ENCODE measurements around the gene WDFY2.
"Not testable (repeated sequence)": the region's sequence is repeated elsewhere in the genome, so short reads cannot be mapped to it uniquely, and the experiment has no call there.

The WDFY2 gene

DNA sequence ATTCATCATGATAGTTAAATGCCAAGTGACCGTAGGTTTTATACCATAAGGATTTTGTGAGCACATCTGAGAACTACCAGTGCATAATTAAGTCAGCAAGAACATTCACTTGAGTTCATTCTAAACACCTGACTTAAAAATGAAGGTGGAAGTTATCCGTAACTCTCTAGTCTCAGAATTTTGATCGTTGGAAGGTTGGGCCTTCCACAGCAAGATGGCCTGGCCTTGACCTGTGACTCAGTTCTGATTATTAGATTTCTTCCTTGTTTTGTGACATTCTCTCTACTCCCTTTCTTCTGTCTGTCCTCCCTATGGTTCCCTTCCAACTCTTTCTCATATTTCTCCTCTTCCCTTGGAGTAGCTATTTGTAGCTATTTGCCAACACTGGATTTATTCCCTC lies 20.0 kb upstream of the WDFY2 start:
- DNase-seq (ENCODE audit: low read depth, low spot score), result no peak

DNA sequence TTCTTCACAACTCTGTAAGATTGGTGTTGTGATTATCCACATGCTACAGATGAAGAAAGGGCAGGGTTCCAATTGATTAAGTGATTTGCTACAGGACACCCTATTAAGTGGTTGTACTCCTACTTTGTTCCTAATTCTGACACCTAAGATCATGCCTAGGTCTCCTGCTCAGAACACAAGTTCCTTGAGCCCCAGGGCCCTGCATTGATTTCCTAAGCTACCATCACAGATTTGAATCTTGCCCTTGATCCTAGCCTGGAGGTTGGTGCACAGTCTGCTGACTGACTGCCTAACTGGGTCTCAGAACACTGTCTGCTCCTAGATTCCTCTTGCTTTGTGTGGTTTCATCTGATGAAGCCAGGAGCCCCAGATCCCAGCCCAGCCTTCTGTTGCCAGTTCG lies 19.6 kb upstream of the WDFY2 start:
- DNase-seq (ENCODE audit: low read depth, low spot score), result no peak

DNA sequence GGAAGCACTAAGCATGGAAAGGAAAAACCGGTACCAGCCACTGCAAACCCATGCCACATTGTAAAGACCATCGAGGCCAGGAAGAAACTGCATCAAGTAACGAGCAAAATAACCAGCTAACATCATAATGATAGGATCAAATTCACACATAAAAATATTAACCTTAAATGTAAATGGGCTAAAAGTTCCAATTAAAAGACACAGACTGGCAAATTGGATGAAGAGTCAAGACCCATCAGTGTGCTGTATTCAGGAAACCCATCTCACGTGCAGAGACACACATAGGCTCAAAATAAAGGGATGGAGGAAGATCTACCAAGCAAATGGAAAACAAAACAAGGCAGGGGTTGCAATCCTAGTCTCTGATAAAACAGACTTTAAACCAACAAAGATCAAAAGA lies 15.3 kb upstream of the WDFY2 start:
- DNase-seq (ENCODE audit: low read depth, low spot score), result not testable (repeated sequence)

DNA sequence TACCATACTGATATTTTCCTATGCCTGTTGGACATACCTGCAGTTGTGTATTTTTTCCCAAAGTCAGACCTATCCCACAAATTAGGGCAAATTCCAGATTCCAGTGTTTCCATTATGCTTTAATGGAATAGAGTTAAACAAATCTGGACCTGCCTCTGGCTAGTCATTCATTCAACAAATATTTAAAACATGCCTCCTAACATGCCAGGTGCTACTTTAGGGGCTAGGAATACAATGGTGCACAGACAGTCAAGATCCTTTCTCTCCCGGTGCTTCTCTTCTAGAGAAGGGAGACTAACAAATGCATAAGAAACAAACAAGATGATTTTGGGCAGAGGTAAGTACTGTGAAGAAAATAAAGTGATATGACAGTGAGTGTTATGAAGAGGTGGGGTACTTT lies 7.5 kb upstream of the WDFY2 start:
- DNase-seq (ENCODE audit: low read depth, low spot score), result no peak

DNA sequence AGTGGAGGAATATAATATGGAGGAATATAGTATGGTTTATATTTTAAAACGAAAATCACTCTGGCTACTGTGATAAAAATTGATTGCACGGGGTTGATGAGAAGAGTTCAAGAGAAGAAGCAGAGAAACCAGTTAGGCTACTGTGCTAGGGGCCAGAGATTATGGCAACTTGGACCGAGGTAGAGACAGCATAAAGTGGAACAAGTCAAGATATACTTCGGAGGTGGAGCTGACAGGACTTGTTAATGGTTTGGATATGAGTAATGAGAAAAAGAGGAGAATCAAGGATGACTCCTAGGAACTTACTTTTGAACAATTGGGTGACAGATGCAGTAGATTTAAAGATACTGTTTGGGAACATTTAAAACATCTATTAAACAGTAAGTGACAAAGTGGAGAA lies 6.6 kb upstream of the WDFY2 start:
- DNase-seq (ENCODE audit: low read depth, low spot score), result no peak

DNA sequence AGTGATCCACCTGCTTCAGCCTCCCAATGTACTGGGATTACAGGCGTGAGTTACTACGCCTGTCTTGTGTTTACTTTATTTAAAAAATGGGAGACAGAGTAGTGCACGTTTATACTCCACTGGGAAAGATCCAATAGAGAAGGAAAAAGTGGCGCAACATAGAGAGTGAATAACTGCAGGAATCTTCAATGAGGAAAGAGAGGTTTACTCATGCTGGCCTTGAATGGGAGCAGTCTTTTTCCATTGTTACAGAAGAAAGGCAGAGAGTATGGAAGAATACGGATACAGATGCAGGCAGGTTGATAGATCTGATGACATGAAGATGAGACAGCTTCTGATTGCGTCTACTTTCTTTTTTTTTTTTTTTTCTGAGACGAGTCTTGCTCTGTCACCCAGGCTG lies 4.6 kb upstream of the WDFY2 start:
- no peak for DNase-seq (ENCODE audit: low read depth, low spot score)

DNA sequence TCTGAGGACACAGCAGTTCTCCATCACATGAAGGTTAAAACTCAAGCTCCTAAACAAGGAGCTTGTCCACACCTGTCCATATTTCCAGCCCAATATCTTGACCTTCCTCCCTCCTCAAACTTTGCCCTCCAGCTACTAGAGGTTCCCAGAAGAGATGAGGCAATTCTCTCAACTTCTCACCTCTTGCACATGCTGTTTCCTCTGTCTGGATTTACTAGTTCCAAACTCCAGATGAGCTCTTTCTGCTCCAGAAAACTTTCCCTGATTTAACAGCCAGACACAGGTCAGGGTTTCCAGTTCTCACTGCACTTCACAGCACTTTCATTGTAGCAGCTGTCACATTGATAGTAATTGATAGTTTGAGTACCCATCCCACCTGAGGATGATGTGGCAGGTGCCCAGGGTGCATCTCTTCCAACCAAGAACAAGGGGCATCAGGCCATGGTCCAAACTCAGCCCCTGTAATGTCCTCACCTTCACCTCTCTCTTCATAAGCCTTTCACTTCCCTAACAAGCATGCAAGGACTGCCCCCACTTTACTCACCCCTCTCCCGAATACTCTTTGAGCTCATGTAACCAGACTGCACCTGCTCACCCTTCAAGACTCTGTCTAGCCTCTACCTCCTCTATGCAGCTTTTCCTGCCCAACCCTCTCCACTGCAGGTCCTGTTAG lies 3.0 kb upstream of the WDFY2 start:
- no peak for DNase-seq (ENCODE audit: low read depth, low spot score)

DNA sequence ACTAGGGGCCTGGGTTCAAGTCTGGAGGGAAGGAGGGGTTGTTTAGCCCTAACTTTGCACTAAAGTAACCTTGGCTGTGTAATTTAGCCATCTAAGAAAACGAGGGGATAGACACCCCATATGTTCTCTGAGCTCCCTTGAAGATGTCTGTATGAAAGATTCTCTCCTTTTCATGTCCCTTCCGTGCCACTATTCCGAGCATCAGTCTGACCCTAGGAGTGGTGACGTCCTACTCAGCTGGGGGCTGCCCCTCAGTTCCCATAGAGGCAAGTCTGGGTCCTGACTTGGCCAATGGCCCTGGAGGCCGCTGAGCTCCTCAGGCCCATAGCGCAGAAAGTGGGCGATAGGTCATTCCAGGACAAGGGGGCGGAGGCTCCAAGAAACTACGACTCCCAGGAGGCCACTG lies 790 bp upstream of the WDFY2 start:
- no peak for DNase-seq (ENCODE audit: low read depth, low spot score)

DNA sequence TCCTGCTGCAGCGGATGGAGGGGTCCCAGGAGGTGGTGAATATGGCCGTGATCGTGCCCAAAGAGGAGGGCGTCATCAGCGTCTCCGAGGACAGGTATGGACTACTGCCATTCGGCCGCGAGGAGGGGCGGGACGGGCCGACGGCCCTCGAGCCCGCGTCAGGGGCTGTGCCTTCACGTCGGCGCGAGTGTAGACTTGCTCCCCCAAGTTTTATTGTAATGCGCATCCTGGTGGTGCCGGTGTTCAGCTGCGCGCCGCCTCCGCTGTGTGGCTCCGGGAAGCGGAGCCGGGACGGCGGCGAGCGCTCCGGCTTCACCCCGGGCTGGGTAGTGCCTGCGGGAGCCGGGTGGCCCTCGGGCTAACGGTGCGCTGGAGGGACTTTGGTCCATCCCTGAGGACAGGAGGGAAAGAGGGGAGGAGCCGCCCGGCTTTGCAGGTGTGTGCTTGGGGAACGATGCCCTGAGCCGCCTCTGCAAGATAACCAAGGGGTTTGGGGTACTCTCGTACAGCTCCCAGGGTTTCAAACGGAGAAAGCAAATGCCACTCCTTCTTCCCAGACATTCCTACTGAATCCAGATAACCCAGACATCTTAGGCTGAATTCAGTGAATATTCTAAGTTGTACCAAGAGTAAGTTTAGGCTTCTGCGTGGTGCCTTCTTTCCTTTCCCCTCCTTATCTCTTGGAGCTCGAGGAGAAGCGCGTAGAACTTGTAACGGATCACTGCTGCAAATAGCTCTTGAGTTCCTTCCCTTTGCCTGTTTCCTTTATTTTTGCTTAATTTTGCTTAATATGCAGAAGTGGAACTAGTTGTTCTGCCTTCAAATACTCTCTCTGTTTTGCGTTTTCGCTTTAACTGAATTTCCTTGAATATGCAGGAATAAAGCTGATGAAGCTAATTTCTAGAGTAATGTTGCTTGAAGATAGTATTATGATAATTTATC lies 740 bp downstream of the WDFY2 start:
- DNase-seq (ENCODE audit: low read depth, low spot score), result peak; percentile 19

DNA sequence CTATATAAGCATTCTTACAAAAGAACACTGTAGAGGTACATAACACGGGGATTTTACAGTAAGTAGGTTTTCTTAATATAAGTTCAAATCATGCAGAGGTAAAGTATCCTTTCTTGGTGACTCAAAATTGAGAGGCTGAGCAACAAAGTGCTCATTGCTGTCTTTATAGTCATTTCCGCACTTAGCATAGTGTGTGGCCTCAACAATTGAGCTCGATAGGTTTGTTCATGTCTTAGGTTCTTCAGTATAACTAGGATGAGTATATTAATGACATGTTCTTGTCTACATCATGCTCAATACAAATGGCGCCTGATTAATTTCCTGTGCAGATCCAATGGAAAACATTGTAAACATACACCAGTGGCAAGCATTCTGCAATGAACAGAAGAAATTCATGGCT lies 1.4 kb downstream of the WDFY2 start:
- DNase-seq (ENCODE audit: low read depth, low spot score), result no peak

DNA sequence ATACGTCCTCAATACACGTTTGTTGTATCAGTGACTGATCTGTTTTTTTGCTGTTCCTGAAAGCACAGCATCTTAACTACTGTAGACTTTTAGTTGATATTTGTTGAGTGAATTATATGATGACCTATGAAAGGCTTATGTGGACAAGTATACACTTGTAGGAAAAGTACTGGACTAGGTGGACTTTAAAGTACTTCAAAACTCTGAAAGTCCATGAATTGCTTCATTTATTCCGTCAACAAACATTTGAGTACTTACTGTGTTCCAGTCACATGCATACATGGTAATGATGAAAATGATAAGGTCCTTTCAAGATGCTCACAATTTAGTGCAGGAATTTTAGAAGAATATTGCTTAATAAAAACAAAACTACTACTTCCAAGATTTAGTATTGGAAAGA lies 3.1 kb downstream of the WDFY2 start:
- DNase-seq (ENCODE audit: low read depth, low spot score), result no peak

DNA sequence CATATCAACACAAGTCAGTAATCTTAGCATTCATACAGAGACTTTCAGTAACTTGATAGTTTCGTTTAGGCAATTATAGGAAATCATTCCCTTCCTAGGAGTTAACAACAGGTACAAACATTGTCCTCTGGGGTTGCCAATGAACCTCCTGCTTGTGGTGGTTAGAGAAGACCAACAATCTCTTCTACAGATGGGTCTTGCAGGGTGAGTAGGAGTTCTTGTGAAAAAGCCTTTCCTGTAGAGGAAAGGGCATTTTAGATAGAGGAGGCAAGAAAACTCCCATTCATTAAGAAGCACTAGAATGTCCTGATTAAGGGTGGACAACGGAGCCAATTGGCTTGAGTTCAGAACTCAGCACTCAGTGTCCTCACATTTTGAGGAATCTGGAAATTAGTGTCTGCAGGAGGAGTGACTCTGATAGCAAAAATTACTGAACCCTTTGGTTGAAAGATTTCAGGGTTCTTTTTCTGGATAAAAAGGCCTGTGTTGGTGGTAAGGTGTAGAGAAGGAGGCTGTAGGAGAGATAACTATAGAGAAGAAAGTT lies 4.2 kb downstream of the WDFY2 start:
- DNase-seq (ENCODE audit: low read depth, low spot score), result no peak

DNA sequence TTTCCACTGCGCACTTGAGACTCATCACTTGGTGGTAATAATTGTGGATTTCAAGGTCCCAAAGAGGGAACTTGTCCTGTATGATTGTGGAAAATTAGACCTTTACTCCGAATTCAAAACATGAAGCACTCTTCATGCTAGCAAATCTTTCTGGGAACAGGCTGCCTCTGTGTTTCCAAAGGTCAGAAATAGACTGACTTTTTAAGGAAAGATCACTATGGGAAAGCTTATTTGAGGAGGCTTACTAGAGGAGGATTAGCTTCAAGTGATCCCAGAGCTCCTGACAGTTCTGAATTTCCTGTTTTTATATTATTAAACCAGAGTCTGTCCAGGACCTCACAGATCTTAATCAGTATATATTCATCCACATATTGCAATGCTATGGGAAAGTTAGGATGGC lies 5.5 kb downstream of the WDFY2 start:
- DNase-seq (ENCODE audit: low read depth, low spot score), result no peak

DNA sequence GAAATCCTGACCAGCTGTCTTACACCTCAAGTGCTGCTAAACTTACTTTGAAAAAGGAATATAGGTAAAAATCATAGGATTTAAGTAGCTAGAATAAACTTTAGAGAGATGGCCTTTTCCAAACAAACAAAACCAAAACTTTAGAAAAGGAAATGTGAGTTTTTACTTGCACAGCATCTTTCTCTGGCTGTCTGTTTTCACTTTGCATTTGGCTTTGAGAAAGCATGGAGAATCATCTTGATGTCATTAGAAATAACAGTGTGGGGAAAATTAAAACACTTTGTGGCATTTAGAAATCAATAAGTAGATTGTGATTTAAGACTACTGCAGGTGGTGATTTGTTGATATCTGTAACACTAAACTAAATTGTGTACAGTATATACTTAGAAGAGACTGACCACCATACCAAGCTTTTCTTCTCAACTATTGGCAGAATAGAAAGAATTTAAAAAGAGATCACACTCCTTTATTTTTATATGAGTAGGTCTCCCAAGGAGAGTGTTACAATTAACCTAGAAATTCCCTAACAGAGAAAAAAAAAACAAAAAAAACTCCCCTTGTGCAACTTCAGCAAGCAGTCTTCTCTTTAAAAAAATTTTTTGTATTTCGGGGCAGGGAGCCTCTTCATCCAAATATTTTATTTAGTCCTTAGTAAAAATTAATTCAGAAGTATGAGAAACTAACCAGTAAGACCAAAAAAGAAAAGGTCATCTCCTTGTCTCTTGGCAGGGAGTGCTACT lies 6.1 kb downstream of the WDFY2 start:
- DNase-seq (ENCODE audit: low read depth, low spot score), result no peak

DNA sequence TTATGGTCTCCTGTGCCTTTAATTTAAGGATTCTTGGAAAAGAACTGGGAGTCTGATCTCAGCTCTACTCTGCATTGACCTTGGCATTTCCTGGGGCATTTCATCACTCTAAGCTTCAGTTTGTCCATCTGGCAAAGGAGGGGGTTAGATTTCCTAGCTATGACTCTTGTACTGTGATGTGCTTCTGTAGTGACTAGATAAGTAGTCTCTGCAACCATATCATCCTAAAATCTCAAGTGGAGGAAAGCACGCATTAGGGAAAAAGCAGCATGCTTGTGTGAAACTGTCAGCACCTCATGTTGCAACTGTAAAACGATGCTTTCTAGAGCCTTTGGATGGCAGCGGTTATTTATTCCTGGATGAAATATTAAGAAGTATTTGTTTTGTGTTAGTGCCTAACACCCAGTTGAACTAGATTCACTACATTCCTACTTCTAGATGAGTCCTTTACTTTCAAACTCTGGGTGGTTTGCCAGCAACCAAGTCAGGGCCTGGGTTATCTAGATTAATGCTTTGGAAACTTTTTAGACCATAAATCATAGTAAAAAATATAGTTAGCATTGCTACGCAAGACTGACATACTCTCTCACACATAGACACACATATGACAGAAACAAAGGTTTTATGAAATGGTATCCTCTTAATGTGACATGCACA lies 6.8 kb downstream of the WDFY2 start:
- no peak for DNase-seq (ENCODE audit: low read depth, low spot score)

DNA sequence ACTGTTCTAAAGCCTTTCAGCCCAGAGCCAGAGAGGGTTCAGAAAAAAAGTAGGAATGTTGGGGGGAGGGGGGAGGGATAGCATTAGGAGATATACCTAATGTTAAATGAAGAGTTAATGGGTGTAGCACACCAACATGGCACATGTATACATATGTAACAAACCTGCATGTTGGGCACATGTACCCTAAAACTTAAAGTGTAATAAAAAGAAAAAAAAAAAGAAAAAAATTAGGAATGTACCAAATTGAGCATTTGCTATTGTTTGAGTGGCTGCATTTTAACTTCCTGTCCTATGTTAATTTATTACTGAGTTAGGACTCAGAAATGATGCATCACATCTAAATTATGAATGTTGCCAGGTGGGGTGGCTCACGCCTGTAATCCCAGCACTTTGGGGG lies 7.7 kb downstream of the WDFY2 start:
- not testable (repeated sequence) for DNase-seq (ENCODE audit: low read depth, low spot score)

DNA sequence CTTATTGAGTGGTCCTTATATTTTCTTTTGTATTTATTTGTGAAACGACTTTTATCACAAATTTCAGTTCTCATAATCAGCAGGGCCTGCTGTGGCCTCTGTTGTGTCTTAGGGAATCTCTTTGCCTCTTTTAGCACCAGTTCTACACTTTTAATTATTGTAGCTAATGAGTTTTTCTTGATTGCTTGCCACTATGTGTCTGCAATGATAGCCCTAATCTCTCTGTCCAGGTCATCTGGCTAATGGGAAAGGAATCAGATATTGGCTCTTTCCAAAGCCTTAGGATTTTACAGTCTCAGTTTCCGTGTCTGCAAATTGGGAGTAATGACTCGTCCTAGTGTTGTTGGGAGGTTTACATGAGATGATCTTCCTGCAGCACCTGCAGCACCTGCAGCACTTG lies 10.2 kb downstream of the WDFY2 start:
- DNase-seq (ENCODE audit: low read depth, low spot score), result no peak

DNA sequence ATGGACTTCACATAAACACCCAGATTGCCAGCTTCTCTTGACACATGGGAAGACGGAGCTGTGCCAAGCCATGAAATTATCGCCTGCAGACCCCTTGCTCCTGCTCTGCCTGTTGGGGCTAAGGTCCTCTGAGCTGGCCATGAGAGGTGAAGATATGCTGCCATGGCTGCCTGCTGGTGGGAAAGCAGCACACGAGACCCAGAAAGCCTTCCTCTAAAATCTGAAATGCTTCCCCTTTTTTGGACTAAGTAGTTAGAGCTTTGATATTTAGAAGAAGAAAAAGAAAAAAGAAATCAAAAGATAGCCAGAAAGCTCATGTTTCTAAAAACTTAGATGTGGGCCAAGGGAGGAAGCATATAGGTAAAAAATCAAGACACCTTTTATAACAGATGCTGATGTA lies 11.2 kb downstream of the WDFY2 start:
- DNase-seq (ENCODE audit: low read depth, low spot score), result no peak

DNA sequence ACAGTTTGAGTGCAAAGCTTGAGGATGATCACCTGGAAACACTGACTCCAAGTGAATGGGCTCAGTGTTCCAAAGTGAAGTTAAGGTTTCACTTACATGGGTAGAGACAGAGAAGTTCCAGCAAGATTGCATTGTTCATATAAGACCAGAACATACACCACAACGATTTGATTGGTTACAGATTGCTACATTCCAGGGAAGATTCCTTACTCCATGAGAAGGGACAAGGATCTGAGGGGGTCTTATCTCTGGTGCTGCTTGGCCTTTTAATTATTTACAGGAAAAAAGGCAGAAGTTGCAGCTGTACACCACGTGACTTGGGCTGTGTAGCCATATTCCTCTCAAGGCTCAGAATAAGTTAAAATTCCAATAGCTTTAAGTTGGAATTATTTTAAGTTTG lies 12.3 kb downstream of the WDFY2 start:
- DNase-seq (ENCODE audit: low read depth, low spot score), result no peak

DNA sequence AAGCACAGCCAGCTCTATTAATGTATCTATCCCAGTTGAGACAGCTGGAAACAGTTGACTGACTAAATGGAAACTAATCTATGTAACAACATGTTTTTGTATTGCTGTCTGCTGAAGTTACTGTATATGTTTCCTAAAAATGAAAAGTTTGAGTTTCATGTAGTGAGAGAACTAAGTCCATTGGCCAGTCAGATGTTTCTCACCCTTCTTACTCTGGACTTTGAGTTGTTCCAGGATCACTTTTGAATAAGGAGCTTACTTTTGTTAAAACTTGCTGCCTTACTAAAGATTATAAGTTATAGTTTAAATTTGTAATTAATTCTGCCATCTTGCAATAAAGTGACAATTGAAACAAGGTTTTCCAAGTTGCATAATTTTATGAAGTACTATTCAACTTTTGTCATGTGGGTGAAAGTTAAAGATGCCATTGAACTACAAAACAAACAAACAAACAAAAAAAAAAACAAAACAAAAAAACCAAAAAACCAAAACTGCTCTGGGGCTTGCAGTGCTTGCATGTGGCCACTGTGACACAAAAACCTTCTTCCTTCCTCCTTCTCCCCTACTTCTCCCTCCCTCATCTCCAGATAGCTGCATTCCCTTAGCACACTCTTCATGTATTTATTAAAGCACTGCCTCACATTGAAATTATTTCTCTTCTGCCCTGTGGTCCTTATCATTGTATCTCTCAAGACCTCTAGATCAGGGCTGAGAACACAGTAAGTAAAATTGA lies 15.3 kb downstream of the WDFY2 start:
- DNase-seq (ENCODE audit: low read depth, low spot score), result no peak

DNA sequence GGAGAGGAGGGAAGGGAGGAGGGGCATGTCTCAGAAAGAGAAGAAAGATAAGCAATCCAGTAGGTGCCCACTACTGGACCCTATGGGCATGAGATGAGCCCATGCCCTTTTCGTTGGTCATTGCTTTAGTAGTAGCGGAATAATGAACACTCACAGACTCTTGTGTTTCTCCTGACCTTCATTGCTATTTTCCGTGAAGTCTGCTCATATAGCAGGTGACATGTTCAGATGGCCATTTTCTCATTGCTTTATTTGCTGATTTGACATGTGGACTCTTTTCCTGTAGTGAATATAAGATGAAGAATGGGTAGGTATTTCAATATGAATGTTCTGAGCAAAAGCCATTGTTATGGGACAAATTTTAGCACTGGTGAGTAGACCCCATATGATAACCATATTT lies 16.4 kb downstream of the WDFY2 start:
- no peak for DNase-seq (ENCODE audit: low read depth, low spot score)
